K562 (cell line): ENCODE measurements around the gene TPI1. TPM values are rescaled to one million over a fixed set of nuclear protein-coding genes. Genes with fewer than 3 reads are reported as not detected.
A peak's percentile ranks its signal among the peaks of the same experiment; 100 is the strongest.

ENCODE experiments used
- CUX1 ChIP-seq: fragments of 200-800 bp; sonication (Bioruptor generic); IDR thresholded peaks from 2 replicates; pipeline ENCODE4 v1.6.1; 2016; ENCODE audit warnings: missing genetic modification characterization, missing compliant biosample characterization
- DPF2 ChIP-seq: fragments of 450-650 bp; IDR thresholded peaks from 2 replicates; pipeline ENCODE4 v1.6.1; 2016
- FOXP1 ChIP-seq: sonication (generic); formaldehyde crosslinking; IDR thresholded peaks from 2 replicates; pipeline ENCODE4 v1.8.0; 2022; ENCODE audit warnings: mild to moderate bottlenecking, missing genetic modification reagents
- MGA ChIP-seq: fragments of 450-650 bp; IDR thresholded peaks from 2 replicates; pipeline ENCODE4 v1.6.1; 2016; ENCODE audit warnings: mild to moderate bottlenecking, moderate library complexity
- POLR2AphosphoS5 ChIP-seq: IDR thresholded peaks from 2 replicates; pipeline ENCODE4 v1.6.1; 2011; ENCODE audit warnings: mild to moderate bottlenecking, low read depth, low read length, moderate library complexity; ENCODE audit not compliant: control insufficient read depth, insufficient read depth
- polyA plus RNA-seq, 8 experiments: library from polyadenylated mRNA; depleted of rRNA in 4 of 8; stranded (reverse) in 5 of 8; unstranded in 3 of 8; fragments of >200 nt; fragmentation: Nextera tagmentation in 2 of 8; fragmentation: Illumina TruSeq in 1 of 8; extraction: Ambion mirVana in 2 of 8; extraction: Trizol in 1 of 8; gene quantifications; 2 replicates each; pipeline versions ENCODE4 v1.2.1 to v1.2.3, GENCODE V29; 2011 to 2014; ENCODE audit warnings: inconsistent platforms in 1 of 8, missing spikeins in 1 of 8
- total RNA-seq, 7 experiments: library from RNA; depleted of rRNA in 6 of 7; stranded (reverse); fragments of >200 nt in 6 of 7; fragmentation: Illumina TruSeq in 2 of 7; extraction: Trizol in 2 of 7; gene quantifications; 2 replicates each; pipeline versions ENCODE4 v1.2.1 to v1.2.3, GENCODE V29; 2011 to 2021; ENCODE audit warnings: low replicate concordance in 1 of 7

Gene TPI1
- total and polyA plus RNA-seq, 9 of the 15 experiments (the other 6 are each of a cell fraction or from before 2014, with no cell fraction given) = 662 to 4,971 (median 892) TPM

- TF ChIP-seq FOXP1 (CRISPR knock-in tag) (0 out of 2 replicates have a peak, but pooled peaks have one; percentile 5), MGA (peak; percentile 55; the same call in 1 of the 2 replicates), POLR2AphosphoS5 (peak; percentile 21; the same call in 1 of the 2 replicates), DPF2 (peak; percentile 64), CUX1 (CRISPR knock-in tag) (no peak)
Measured at GRCh38 chr12:6828781-6829535, 38.4 kb upstream of the TPI1 start (continued).
